PFSK-1 (cell line): ENCODE data around the gene FRMD4B.

Experiments used
- FOXP2 ChIP-seq: optimal IDR thresholded peaks from 2 replicates; pipeline ENCODE3; 2011; ENCODE audit warnings: borderline replicate concordance, control low read depth, inconsistent platforms; ENCODE audit not compliant: insufficient read depth; ENCODE audit errors: extremely low read length, extremely low read depth
- POLR2AphosphoS5 ChIP-seq: IDR thresholded peaks from 2 replicates; pipeline ENCODE4 v1.6.1; 2012; ENCODE audit warnings: low read depth, mild to moderate bottlenecking, control low read depth, low read length, moderate library complexity
- REST ChIP-seq, 2 experiments: IDR thresholded peaks; 2 replicates each; pipeline versions ENCODE4 v1.6.1 to v1.8.0; 2011 to 2012; ENCODE audit warnings: low read depth in 2 of 2, low read length in 2 of 2, control low read depth in 1 of 2, inconsistent platforms in 1 of 2, mild to moderate bottlenecking in 1 of 2, moderate library complexity in 1 of 2; ENCODE audit not compliant: insufficient read depth in 1 of 2
- SIN3A ChIP-seq: IDR thresholded peaks from 2 replicates; pipeline ENCODE4 v1.6.1; 2012; ENCODE audit warnings: mild to moderate bottlenecking, low read length, moderate library complexity, borderline replicate concordance; ENCODE audit not compliant: insufficient read depth
- TAF1 ChIP-seq: IDR thresholded peaks from 2 replicates; pipeline ENCODE4 v1.6.1; 2012; ENCODE audit warnings: low read length, control low read depth, borderline replicate concordance; ENCODE audit not compliant: insufficient read depth

FRMD4B gene

GRCh38 chr3:69385123-69385722 lies 665 bp downstream of the FRMD4B start:
- TF ChIP-seq FOXP2 = no peak
- no peak for TF ChIP-seq POLR2AphosphoS5
- TF ChIP-seq TAF1 = no peak
- TF ChIP-seq REST (IDR thresholded peaks at IDR 0.05; ENCODE audit: insufficient read depth in 1 of 2, low read depth in 2 of 2, low read length in 2 of 2) = no peak
- no peak for TF ChIP-seq SIN3A

- TF ChIP-seq SIN3A (no peak), POLR2AphosphoS5 (no peak), FOXP2 (no peak), TAF1 (no peak), REST (IDR thresholded peaks at IDR 0.05; ENCODE audit: insufficient read depth in 1 of 2, low read depth in 2 of 2, low read length in 2 of 2) (no peak)
Measured at GRCh38 chr3:69384326-69384725, 1.6 kb downstream of the FRMD4B start.

GRCh38 chr3:69379661-69380060 lies 6.2 kb downstream of the FRMD4B start:
- TF ChIP-seq TAF1 = no peak
- TF ChIP-seq POLR2AphosphoS5 = no peak
- no peak for TF ChIP-seq SIN3A
- no peak for TF ChIP-seq FOXP2
- no peak for TF ChIP-seq REST (IDR thresholded peaks at IDR 0.05; ENCODE audit: insufficient read depth in 1 of 2, low read depth in 2 of 2, low read length in 2 of 2)

- TF ChIP-seq SIN3A (no peak), REST (IDR thresholded peaks at IDR 0.05; ENCODE audit: insufficient read depth in 1 of 2, low read depth in 2 of 2, low read length in 2 of 2) (no peak), FOXP2 (no peak), POLR2AphosphoS5 (no peak), TAF1 (no peak)
Measured at GRCh38 chr3:69378112-69378802, 7.6 kb downstream of the FRMD4B start.
